GM23338 (cell line): Measurements from ENCODE around the gene PDE10A.

Experiments
- CTCF ChIP-seq, 2 experiments: fragments of 200-600 bp in 1 of 2; sonication (generic) in 1 of 2; conservative IDR thresholded peaks; 2 replicates each; pipeline versions ENCODE4 v1.5.1 to v1.6.1; 2016 to 2017; ENCODE audit warnings: antibody characterized with exemption in 2 of 2, low read depth in 2 of 2, mild to moderate bottlenecking in 2 of 2, moderate library complexity in 1 of 2
- ETS1 ChIP-seq: IDR thresholded peaks from 2 replicates; pipeline ENCODE4 v1.6.1; 2016; ENCODE audit warnings: antibody characterized with exemption
- EZH2 ChIP-seq: fragments of 200-600 bp; sonication (generic); IDR thresholded peaks from one replicate; pipeline ENCODE4 v1.8.0; 2017; ENCODE audit warnings: antibody characterized with exemption, mild to moderate bottlenecking, low read depth; ENCODE audit not compliant: unreplicated experiment

- TF ChIP-seq ETS1 (no peak), CTCF (conservative IDR thresholded peaks at IDR 0.05; ENCODE audit: low read depth in 2 of 2) (no peak), EZH2 (no peak)
These were observed 18.3 kb downstream of the PDE10A start for GRCh38 chr6:165644586-165645266.
